GM12878 (cell line): ENCODE measurements around the gene CPD. TPM values are rescaled to one million over a fixed set of nuclear protein-coding genes. Genes with fewer than 3 reads are reported as not detected.

ENCODE experiments used
- ATAC-seq: fragments of 200-7000 bp; cut with Tn5 transposase; 3 replicates; pipeline ENCODE4 v1.9.1; 2020; ENCODE audit warnings: mild to moderate bottlenecking, moderate library complexity
- BruUV-seq: library from RNA; stranded (reverse); fragments of 400-500 nt; replicated peaks from 2 replicates; lab custom pipeline; 2021; lab: Mats Ljungman, UMichigan
- CTCF ChIA-PET: fragments of 300-600 bp; sonication (Branson Sonifier 250); formaldehyde crosslinking; extraction: SDS; loops from one replicate; lab custom pipeline; 2021; ENCODE audit warnings: inconsistent platforms; lab: Yijun Ruan, JAX
- POLR2A ChIA-PET: fragments of 350-600 bp; formaldehyde crosslinking; extraction: SDS; loops from one replicate; lab custom pipeline; 2021; ENCODE audit warnings: inconsistent platforms; lab: Charles Lee
- RAD21 ChIA-PET: fragments of 300-600 bp; sonication (Branson Sonifier 250); formaldehyde crosslinking; loops from one replicate; lab custom pipeline; 2023; ENCODE audit warnings: antibody characterized with exemption; ENCODE audit not compliant: unreplicated experiment; lab: Charles Lee
- SMC1A ChIA-PET: fragments of 300-600 bp; sonication (Branson Sonifier 250); formaldehyde crosslinking; loops from one replicate; lab custom pipeline; 2023; ENCODE audit not compliant: unreplicated experiment, uncharacterized antibody; lab: Charles Lee
- DNase-seq: peaks from one replicate; pipeline ENCODE4 v3.0.0-alpha.2; 2011; ENCODE audit warnings: low read depth, low spot score
- FAIRE-seq: peaks from 3 replicates; lab custom pipeline; 2011; peaks lifted over from hg19 to GRCh38; lab: Jason Lieb, UNC
- H2AFZ ChIP-seq: 2 replicates; pipeline ENCODE4 v1.6.0; 2011; ENCODE audit warnings: low read depth, low read length, control low read depth; ENCODE audit not compliant: control insufficient read depth
- H3K27ac ChIP-seq: 2 replicates; pipeline ENCODE4 v1.5.1; 2011; ENCODE audit warnings: control low read depth; ENCODE audit not compliant: control insufficient read depth, insufficient read depth
- H3K27me3 ChIP-seq, 2 experiments: replicated peaks in 1 of 2; 2 replicates each; pipeline versions ENCODE4 v1.6.0 to v1.6.1; 2011; ENCODE audit warnings: low read length in 1 of 2; ENCODE audit not compliant: control insufficient read depth in 2 of 2, insufficient read depth in 2 of 2
- H3K36me3 ChIP-seq, 2 experiments: 2 replicates each; pipeline ENCODE4 v1.5.1; 2011; ENCODE audit warnings: low read length in 1 of 2; ENCODE audit not compliant: control insufficient read depth in 2 of 2, insufficient read depth in 2 of 2
- H3K4me1 ChIP-seq: 2 replicates; pipeline ENCODE4 v1.6.1; 2011; ENCODE audit warnings: mild to moderate bottlenecking, low read length, moderate library complexity, mixed read lengths; ENCODE audit not compliant: control insufficient read depth, insufficient read depth
- H3K4me2 ChIP-seq: 2 replicates; pipeline ENCODE4 v1.6.0; 2011; ENCODE audit warnings: control low read depth; ENCODE audit not compliant: control insufficient read depth, insufficient read depth
- H3K4me3 ChIP-seq: fragments of 200-600 bp; sonication (generic); 2 replicates; pipeline ENCODE4 v1.5.1; 2016
- H3K79me2 ChIP-seq: 2 replicates; pipeline ENCODE4 v1.6.0; 2011; ENCODE audit warnings: low read length; ENCODE audit not compliant: control insufficient read depth, insufficient read depth
- H3K9ac ChIP-seq: 2 replicates; pipeline ENCODE4 v1.8.0; 2011; ENCODE audit warnings: low read length, control low read depth, mixed read lengths; ENCODE audit not compliant: control insufficient read depth, insufficient read depth
- H3K9me3 ChIP-seq: replicated peaks from 3 replicates; pipeline ENCODE4 v1.5.1; 2011; ENCODE audit warnings: mild to moderate bottlenecking, low read length; ENCODE audit not compliant: control insufficient read depth, insufficient read depth
- H4K20me1 ChIP-seq: 2 replicates; pipeline ENCODE4 v1.6.0; 2011; ENCODE audit not compliant: control insufficient read depth, insufficient read depth
- ESRRA ChIP-seq: IDR thresholded peaks from 2 replicates; pipeline ENCODE4 v1.6.1; 2012; ENCODE audit warnings: mild to moderate bottlenecking, low read length, improper control_type of control experiment
- GABPA ChIP-seq: IDR thresholded peaks from 2 replicates; pipeline ENCODE4 v1.6.1; 2014; ENCODE audit warnings: antibody characterized with exemption, low read depth, mild to moderate bottlenecking, inconsistent platforms
- KDM1A ChIP-seq: fragments of 200-600 bp; sonication (generic); IDR thresholded peaks from 2 replicates; pipeline ENCODE4 v1.6.1; 2016; ENCODE audit warnings: borderline replicate concordance
- KLF5 ChIP-seq: fragments of 450-650 bp; IDR thresholded peaks from 2 replicates; pipeline ENCODE4 v1.6.1; 2014; ENCODE audit warnings: mild to moderate bottlenecking; ENCODE audit not compliant: partially characterized antibody
- MEF2B ChIP-seq: fragments of 450-650 bp; IDR thresholded peaks from 2 replicates; pipeline ENCODE4 v1.6.1; 2018; ENCODE audit warnings: mild to moderate bottlenecking, moderate library complexity; ENCODE audit not compliant: partially characterized antibody, poor library complexity, severe bottlenecking
- NFXL1 ChIP-seq: fragments of 450-650 bp; IDR thresholded peaks from 2 replicates; pipeline ENCODE4 v1.6.1; 2017; ENCODE audit warnings: antibody characterized with exemption, mild to moderate bottlenecking, borderline replicate concordance
- NR2F1 ChIP-seq: fragments of 450-650 bp; conservative IDR thresholded peaks from 2 replicates; pipeline ENCODE4 v1.6.1; 2017; ENCODE audit warnings: mild to moderate bottlenecking
- SMARCA5 ChIP-seq: fragments of 450-650 bp; IDR thresholded peaks from 2 replicates; pipeline ENCODE4 v1.6.1; 2017; ENCODE audit warnings: mild to moderate bottlenecking
- SREBF1 ChIP-seq: IDR thresholded peaks from 2 replicates; pipeline ENCODE4 v1.6.1; 2012; ENCODE audit warnings: mild to moderate bottlenecking, low read length
- SREBF2 ChIP-seq: IDR thresholded peaks from 2 replicates; pipeline ENCODE4 v1.6.1; 2012; ENCODE audit warnings: mild to moderate bottlenecking, low read length
- SUPT20H ChIP-seq: IDR thresholded peaks from 2 replicates; pipeline ENCODE4 v1.6.1; 2011; ENCODE audit warnings: low read depth, mild to moderate bottlenecking, low read length, moderate library complexity, borderline replicate concordance; ENCODE audit not compliant: control insufficient read depth
- TCF3 ChIP-seq: IDR thresholded peaks from 2 replicates; pipeline ENCODE4 v1.6.1; 2012; ENCODE audit warnings: low read depth, mild to moderate bottlenecking, low read length, borderline replicate concordance; ENCODE audit not compliant: insufficient read depth
- USF1 ChIP-seq: IDR thresholded peaks from 2 replicates; pipeline ENCODE4 v1.6.1; 2011; ENCODE audit warnings: borderline replicate concordance, low read depth, mild to moderate bottlenecking, moderate library complexity, mixed read lengths, low read length; ENCODE audit not compliant: insufficient read depth; ENCODE audit errors: extremely low read length
- ZNF384 ChIP-seq: IDR thresholded peaks from 2 replicates; pipeline ENCODE4 v1.6.1; 2012; ENCODE audit warnings: low read depth, mild to moderate bottlenecking, low read length, improper control_type of control experiment, borderline replicate concordance
- ZNF592 ChIP-seq: fragments of 450-650 bp; IDR thresholded peaks from 2 replicates; pipeline ENCODE4 v1.6.1; 2017; ENCODE audit warnings: mild to moderate bottlenecking, moderate library complexity
- WGBS: methylation state at CpG from one replicate; pipeline ENCODE4 v1.1.6; 2016; ENCODE audit warnings: low lambda C conversion rate; ENCODE audit not compliant: insufficient replicate concordance, insufficient coverage; ENCODE audit errors: missing lambda C conversion rate; 5-methylcytosine and 5-hydroxymethylcytosine counted together
- in situ Hi-C: fragments of 300-500 bp; cut with MboI; formaldehyde crosslinking; loops from 9 replicates; pipeline ENCODE4 v1.14.3; 2018; ENCODE audit warnings: mixed read lengths
- intact Hi-C: fragments of 100-400 bp; cut with micrococcal nuclease; formaldehyde crosslinking; loops from one replicate; pipeline ENCODE4 v1.14.2; 2022; ENCODE audit not compliant: unreplicated experiment
- polyA plus RNA-seq, 11 experiments: library from polyadenylated mRNA; depleted of rRNA in 4 of 11; unstranded in 6 of 11; stranded (reverse) in 5 of 11; fragments of >200 nt; fragmentation: Nextera tagmentation in 4 of 11; fragmentation: Illumina TruSeq in 1 of 11; extraction: Ambion mirVana in 4 of 11; extraction: Trizol in 1 of 11; gene quantifications; 1 replicate in 1 of 11; 2 replicates in 10 of 11; pipeline versions ENCODE4 v1.2.1 to v1.2.3, GENCODE V29; 2011 to 2016; ENCODE audit warnings: inconsistent platforms in 2 of 11, missing spikeins in 2 of 11, low read depth in 1 of 11
- total RNA-seq, 4 experiments: library from RNA; depleted of rRNA in 3 of 4; stranded (reverse); fragments of >200 nt in 3 of 4; fragmentation: Illumina TruSeq in 1 of 4; extraction: Trizol in 1 of 4; gene quantifications; 2 replicates each; pipeline versions ENCODE4 v1.2.1 to v1.2.3, GENCODE V29; 2013 to 2021
- TF ChIP-seq, protein P1 (sequence below): fragments of 450-650 bp; formaldehyde crosslinking; IDR thresholded peaks from 2 replicates; pipeline ENCODE4 v1.4.0; 2022; ENCODE audit warnings: mild to moderate bottlenecking, moderate library complexity

The CPD gene
- total and polyA plus RNA-seq, 10 of the 15 experiments (the other 5 are each of a cell fraction or from before 2014, with no cell fraction given) = 3.5 to 24.2 (median 15.7) TPM

- H4K20me1 ChIP-seq = no peaks in the 10 kb centered on the region
- no peak overlapping the region for H2AFZ ChIP-seq
- peaks cover 5% of the 10 kb centered on the region for H3K4me1 ChIP-seq
- no peak overlapping the region for H3K9ac ChIP-seq
- RAD21 ChIA-PET = interaction anchor here (0.9 to 2.0 kb wide), 2 partner anchors 21 to 242 kb away, joined by 3 to 6 read pairs; no protein-coding TSS in a partner anchor
- CTCF ChIA-PET = interaction anchor here (1.1 to 1.6 kb wide), 3 partner anchors 8 to 242 kb away, joined by 3 to 7 read pairs (median 5); no protein-coding TSS in a partner anchor
- FAIRE-seq (no peak), DNase-seq (no peak)
- in situ Hi-C loops (no loop called here), intact Hi-C loops (no loop called here)
- SMC1A ChIA-PET = interaction anchor here (1.2 to 1.9 kb wide), 4 partner anchors 12 to 369 kb away, joined by 3 to 6 read pairs (median 4); no protein-coding TSS in a partner anchor
- H3K4me2 ChIP-seq = no peak overlapping the region
- no TSS peak for BruUV-seq
- H3K27ac ChIP-seq = no peak overlapping the region
- POLR2A ChIA-PET = no interaction called here
- no peaks in the 10 kb centered on the region for H3K79me2 ChIP-seq
- no peaks in the 10 kb centered on the region for H3K36me3 ChIP-seq
- 95% methylated on average over 3 of the region's 3 CpGs for WGBS
- no peaks in the 10 kb centered on the region for H3K27me3 ChIP-seq
- no peak overlapping the region for H3K4me3 ChIP-seq
- TF ChIP-seq, protein P1, sequence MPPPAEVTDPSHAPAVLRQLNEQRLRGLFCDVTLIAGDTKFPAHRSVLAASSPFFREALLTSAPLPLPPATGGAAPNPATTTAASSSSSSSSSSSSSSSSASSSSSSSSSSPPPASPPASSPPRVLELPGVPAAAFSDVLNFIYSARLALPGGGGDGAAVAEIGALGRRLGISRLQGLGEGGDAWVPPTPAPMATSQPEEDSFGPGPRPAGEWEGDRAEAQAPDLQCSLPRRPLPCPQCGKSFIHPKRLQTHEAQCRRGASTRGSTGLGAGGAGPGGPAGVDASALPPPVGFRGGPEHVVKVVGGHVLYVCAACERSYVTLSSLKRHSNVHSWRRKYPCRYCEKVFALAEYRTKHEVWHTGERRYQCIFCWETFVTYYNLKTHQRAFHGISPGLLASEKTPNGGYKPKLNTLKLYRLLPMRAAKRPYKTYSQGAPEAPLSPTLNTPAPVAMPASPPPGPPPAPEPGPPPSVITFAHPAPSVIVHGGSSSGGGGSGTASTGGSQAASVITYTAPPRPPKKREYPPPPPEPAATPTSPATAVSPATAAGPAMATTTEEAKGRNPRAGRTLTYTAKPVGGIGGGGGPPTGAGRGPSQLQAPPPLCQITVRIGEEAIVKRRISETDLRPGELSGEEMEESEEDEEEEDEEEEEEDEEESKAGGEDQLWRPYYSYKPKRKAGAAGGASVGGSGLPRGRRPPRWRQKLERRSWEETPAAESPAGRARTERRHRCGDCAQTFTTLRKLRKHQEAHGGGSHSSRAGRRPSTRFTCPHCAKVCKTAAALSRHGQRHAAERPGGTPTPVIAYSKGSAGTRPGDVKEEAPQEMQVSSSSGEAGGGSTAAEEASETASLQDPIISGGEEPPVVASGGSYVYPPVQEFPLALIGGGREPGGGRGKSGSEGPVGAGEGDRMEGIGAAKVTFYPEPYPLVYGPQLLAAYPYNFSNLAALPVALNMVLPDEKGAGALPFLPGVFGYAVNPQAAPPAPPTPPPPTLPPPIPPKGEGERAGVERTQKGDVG (CRISPR knock-in tag) = no peak
- TF ChIP-seq ESRRA (no peak), KDM1A (no peak), SUPT20H (no peak), NFXL1 (no peak), SREBF2 (no peak), SREBF1 (no peak), SMARCA5 (no peak), ZNF384 (no peak), USF1 (no peak), NR2F1 (no peak), ZNF592 (no peak), TCF3 (no peak), MEF2B (no peak), KLF5 (no peak), GABPA (no peak)
- TF ChIP-seq, all 136 proteins: peak for 0
- ATAC-seq = no peak
- no peaks in the 10 kb centered on the region for H3K9me3 ChIP-seq
Observed at GRCh38 chr17:30346221-30346795, 32.4 kb upstream of the CPD start.
